GM12875 (cell line): Measurements from ENCODE around the gene PICK1.
"Not testable (repeated sequence)": the region's sequence is repeated elsewhere in the genome, so short reads cannot be mapped to it uniquely, and the experiment has no call there.

Experiments used
- H3K4me3 ChIP-seq: one replicate; pipeline ENCODE4 v1.5.1; 2011; ENCODE audit warnings: low read depth, low read length, control low read depth
- CTCF ChIP-seq: IDR thresholded peaks from 2 replicates; pipeline ENCODE4 v1.5.1; 2011; ENCODE audit warnings: low read depth, mild to moderate bottlenecking, control low read depth, inconsistent platforms, low read length, moderate library complexity, borderline replicate concordance; ENCODE audit not compliant: insufficient read depth

PICK1 gene

DNA sequence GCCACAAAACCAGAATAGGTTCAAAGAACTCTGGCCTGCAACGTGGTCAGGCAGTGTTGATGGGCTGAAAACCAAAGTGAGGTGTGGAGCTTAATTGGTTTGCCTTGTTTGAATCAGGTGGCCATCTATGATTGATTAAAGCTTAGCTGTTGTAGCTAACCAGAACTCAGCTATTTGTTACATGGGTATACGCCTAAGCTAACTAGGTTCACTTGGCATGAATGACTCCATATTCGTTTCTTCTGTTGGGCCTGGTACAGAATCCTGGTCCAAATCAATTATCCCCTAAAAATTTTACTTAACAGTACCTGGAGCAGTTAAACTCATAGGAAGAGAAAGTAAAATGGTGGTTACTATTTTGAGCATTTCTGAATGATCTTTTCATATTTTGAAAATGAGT lies 61.0 kb downstream of the PICK1 start:
- TF ChIP-seq CTCF, result no peak
- no peak overlapping the region for H3K4me3 ChIP-seq

DNA sequence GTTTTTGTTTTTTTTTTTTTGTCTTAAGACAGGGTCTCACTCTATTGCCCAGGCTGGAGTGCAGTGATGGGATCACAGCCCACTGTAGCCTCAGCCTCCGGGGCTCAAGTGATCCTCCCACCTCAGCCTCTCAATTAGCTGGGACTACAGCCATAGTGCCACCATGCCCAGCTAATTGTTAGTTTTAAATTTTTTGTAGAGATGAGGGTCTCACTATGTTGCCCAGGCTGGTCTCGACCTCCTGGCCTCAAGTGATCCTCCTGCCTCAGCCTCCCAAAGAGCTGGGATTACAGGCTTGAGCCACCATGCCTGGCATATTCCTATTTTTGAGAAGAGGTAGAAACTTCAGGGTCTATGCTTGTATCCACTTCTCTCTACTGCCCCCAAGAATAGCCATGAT lies 61.5 kb downstream of the PICK1 start:
- H3K4me3 ChIP-seq, result not testable (repeated sequence)

- H3K4me3 ChIP-seq, result no peak overlapping the region
Observed at GRCh38 chr22:38120359-38121110, 63.3 kb downstream of the PICK1 start.

DNA sequence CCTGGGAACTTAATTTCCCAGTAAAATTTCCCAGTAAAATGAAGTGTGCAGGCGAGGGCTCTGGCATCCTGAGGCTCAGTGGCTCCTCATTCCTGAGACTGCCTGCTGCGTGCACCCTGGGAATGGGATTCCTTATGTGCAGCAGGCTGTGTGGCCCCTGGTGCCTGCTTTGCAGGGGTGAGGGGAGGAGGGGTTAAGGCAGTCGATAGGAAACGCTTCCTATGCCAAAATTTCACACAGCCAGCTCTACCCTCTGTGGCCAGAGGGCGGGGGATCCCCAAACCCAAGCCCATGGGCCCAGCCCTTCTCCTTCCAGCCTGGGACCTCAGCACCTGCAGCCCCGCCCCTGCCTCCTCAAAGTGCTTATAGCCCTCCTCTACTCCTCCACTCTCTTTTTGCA lies 65.4 kb downstream of the PICK1 start:
- no peak for TF ChIP-seq CTCF
- no peak overlapping the region for H3K4me3 ChIP-seq

More at GRCh38 chr22:38120359-38121110, 63.3 kb downstream of the PICK1 start:
- no peak for TF ChIP-seq CTCF

DNA sequence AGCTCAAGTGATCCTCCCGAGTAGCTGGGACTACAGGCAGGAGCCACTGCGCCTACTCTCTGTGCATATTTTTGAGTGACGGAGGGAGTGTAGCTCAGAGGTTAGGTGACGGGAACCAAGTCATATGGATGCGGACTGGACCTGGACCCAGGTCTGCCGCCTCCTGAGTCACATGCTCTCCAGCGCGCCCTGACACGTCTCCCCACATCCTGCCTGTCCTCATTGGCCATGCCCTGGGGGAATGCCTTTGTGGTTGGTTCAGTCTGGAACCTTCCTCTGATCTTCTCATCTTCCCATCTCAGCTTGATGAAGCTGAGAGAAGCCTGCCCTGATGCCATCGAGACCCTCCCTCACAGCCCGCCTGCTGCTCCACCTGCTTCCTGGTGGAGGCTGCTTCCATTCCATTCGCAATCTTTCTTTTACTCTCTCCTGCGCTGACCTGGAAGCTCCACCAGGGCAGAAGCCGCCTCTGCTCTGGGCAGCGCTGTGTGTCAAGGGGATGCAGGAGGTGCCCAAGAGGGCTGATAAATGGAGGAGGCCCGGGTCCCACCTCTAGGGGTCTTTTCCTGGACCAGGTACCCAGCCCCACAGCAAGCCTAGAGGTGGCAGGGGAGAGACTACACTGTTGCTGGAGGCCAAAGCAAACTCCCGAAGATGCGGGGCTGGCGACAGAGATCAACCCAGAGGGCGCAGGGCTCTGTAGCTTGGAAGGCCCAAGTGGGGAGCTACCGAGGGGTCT lies 67.2 kb downstream of the PICK1 start:
- no peak overlapping the region for H3K4me3 ChIP-seq
- no peak for TF ChIP-seq CTCF

- TF ChIP-seq CTCF, result no peak
- no peak overlapping the region for H3K4me3 ChIP-seq
Observed at GRCh38 chr22:38125038-38125610, 67.9 kb downstream of the PICK1 start.
